MV-4-11 (cell line): ENCODE results near the gene STX1B.
A peak's percentile ranks its signal among the peaks of the same experiment; 100 is the strongest.

Experiments used
- DNase-seq: peaks from one replicate; lab custom pipeline; 2025; lab: John Stamatoyannopoulos, UW

The STX1B gene

DNA sequence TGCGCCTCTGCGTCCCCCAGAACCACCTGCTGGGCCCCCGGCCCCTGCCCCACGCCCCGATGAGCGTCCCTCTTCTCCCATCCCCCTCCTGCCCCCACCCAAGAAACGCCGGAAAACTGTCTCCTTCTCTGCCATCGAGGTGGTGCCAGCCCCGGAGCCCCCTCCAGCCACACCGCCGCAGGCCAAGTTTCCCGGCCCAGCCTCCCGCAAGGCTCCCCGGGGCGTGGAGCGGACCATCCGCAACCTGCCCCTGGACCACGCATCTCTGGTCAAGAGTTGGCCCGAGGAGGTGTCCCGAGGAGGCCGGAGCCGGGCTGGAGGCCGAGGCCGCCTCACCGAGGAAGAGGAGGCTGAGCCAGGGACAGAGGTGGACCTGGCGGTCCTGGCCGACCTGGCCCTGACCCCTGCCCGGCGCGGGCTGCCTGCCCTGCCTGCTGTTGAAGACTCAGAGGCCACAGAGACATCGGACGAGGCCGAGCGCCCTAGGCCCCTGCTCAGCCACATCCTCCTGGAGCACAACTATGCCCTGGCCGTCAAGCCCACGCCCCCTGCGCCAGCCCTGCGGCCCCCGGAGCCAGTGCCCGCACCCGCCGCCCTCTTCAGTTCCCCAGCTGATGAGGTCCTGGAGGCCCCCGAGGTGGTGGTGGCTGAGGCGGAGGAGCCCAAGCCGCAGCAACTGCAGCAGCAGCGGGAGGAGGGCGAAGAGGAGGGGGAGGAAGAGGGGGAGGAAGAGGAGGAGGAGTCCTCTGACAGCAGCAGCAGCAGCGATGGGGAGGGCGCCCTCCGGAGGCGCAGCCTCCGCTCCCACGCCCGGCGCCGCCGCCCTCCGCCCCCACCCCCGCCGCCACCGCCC lies 31.0 kb downstream of the STX1B start:
- DNase-seq, result no peak

- no peak for DNase-seq
These were observed 32.9 kb downstream of the STX1B start for GRCh38 chr16:30977502-30977901.

- no peak for DNase-seq
These were observed 34.0 kb downstream of the STX1B start for GRCh38 chr16:30976486-30976885.

DNA sequence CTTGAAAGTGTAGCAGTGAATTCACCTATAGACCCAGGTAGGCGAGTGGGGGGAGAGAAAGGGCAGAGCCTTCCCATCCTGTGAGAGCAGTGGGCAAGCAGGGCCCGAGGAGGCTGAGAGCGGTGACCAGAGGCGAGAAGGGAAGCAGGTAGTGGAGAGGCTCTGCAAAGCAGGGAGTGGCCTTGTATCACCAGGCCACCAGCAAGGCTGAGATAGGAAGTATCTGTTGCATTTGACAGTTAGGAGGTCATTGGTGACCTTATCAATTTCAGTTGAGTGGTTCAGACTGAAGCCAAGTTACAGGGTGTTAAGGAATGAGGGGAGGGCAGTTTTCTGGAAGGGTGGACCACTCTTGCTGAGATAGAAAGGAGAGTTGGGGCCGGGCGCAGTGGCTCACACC lies 36.1 kb downstream of the STX1B start:
- no peak for DNase-seq

DNA sequence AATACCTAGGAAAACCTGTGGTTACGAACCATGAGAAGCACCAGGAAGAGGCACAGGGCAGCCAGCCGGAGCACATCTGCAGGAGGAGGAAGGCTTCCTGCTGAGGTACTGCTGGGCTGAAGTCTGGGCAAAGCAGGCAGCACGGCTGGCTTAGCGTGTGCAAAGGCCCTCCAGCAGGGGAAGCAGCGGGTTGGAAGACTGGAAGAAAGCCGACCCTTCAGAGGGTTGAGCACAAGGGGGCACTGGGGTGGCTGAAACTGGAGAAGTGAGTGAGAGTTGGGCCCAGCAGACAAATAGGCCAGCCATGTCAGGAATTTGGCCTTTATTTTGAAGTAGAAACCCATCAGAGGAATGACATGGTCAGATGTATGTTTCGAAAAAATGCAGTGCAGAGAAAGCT lies 37.6 kb downstream of the STX1B start:
- DNase-seq, result no peak

- no peak for DNase-seq
These were observed 39.1 kb downstream of the STX1B start for GRCh38 chr16:30971298-30971697.

- DNase-seq, result no peak
These were observed 41.1 kb downstream of the STX1B start for GRCh38 chr16:30969246-30969842.

DNA sequence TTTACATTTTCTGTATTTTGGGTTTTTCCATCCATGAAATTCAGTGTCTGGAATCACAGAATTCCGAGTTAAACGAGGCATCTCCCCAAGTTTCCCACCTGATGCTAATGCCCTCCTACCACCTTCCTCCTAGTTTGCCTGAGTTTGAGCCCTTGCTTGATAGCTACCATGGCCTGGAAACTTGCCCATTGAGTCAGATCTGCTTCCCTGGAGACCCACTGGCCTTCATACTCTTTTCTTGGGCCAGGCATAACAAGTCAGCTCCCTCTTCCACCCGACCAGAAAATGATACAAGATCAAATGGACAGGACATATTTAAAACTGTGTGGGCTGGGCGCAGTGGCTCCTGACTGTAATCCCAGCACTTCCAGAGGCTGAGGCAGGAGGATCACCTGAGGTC lies 42.6 kb downstream of the STX1B start:
- DNase-seq, result no peak

DNA sequence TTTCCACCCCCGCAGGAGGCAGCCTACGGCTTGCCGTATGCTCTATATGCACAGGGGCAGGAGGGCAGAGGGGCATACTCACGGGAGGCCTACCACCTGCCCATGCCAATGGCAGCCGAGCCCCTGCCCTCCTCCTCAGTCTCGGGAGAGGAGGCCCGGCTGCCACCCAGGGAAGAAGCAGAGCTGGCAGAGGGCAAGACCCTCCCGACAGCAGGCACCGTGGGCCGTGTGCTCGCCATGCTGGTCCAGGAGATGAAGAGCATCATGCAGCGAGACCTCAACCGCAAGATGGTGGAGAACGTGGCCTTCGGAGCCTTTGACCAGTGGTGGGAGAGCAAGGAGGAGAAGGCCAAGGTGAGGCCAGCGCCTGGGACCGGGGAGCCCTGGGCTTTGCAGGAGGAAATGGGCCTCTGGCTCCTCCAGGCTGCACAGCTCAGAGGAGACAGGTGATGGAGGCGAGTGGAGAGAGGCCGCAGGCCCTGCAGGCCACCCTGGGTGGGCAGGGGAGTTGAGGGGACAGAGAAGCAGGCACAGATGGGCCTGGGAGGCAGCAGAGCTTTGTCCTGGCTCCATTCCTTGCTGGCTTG lies 44.3 kb downstream of the STX1B start:
- DNase-seq, result no peak

GRCh38 chr16:30965436-30965835 lies 45.0 kb downstream of the STX1B start:
- DNase-seq, result no peak

DNA sequence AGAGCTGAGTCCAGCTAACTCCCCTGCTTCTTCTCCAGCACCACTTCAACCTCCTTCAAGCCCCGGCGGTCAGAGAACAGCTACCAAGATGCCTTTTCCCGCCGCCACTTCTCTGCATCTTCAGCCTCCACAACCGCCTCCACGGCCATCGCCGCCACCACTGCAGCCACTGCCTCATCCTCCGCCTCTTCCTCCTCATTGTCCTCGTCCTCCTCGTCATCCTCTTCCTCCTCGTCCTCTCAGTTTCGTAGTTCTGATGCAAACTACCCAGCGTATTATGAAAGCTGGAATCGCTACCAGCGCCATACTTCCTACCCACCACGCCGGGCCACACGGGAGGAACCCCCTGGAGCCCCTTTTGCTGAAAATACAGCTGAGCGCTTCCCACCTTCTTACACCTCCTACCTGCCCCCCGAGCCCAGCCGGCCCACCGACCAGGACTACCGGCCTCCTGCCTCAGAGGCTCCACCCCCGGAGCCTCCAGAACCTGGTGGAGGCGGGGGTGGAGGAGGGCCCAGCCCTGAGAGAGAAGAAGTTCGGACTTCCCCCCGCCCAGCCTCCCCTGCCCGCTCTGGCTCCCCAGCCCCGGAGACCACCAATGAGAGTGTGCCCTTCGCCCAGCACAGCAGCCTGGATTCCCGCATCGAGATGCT lies 45.7 kb downstream of the STX1B start:
- DNase-seq, result peak; percentile 16

DNA sequence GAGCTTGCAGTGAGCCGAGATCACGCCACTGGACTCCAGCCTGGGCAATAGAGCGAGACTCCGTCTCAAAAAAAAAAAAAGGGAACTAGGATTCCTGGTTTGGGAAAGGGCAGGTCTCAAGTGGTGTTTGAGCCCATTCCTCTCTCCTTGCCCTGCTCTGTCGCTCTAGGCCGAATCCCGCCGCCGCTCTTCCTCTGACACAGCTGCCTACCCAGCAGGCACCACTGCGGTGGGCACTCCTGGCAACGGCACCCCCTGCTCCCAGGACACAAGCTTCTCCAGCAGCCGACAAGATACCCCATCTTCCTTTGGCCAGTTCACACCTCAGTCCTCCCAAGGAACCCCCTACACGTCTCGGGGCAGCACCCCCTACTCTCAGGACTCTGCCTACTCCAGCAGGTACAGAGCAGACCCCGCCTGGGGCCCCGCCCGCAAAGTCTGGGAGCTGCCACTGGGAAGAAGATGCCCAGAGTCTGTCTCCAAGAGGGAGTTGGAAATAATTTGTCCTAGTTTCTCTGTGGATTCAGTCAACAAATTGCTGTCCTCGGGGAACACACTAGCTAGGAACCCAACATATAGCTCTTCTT lies 46.4 kb downstream of the STX1B start:
- DNase-seq, result no peak

DNA sequence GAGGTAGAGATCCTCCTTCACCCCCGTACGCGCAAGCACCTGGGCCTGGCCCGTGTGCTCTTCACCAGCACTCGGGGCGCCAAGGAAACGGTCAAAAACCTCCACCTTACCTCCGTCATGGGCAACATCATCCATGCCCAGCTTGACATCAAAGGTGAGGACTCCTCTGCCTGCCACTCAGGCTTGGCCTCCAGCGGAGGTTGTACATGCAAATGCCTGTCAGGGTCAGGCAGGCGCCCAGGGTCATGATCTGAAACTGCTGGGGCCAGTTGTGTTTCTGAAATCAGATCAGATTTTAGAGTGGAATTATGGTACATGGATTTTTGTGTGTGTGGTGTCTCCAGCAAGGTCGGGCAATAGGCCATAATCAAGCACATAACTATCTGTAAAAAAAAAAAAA lies 49.1 kb downstream of the STX1B start:
- DNase-seq, result no peak

DNA sequence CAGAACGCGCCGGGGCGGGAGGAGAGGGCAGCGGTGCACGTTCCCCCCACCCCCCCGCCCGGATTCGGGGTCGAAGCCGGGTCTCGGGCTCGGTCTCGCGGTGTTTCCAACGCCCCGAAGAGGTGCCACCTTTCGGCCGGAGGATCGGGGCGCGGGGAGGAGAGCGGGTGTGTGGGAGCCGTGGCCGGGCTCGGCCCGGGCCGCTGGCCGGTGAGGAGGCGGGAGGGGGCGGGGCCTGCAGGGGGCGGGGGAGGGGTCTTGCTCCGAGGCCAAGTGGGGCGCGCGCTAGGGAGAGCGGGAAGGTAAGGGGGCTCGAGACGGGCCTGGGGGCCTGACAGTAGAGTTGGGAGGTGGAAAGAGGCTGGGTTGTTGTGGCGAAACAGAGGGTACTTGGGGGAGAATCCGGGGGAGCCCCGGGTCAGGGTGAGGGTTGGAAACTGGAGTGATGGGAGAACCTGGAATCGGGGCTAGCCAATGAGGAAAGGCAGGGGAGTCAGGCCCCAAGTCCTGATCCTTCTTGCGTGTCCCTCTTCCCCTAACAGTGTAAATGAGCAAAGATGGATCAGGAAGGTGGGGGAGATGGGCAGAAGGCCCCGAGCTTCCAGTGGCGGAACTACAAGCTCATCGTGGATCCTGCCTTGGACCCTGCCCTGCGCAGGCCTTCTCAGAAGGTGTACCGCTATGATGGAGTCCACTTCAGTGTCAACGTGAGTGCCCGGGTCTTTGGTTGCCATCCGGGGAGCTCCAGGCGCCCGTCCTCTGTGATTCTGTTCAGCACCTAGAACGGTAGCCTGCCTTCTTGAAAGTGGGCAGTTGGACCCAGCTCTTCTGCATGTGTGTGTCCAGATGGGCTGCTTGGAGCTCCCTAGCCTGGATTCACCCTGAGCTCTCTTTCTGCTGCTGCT lies 52.0 kb downstream of the STX1B start:
- no peak for DNase-seq

DNA sequence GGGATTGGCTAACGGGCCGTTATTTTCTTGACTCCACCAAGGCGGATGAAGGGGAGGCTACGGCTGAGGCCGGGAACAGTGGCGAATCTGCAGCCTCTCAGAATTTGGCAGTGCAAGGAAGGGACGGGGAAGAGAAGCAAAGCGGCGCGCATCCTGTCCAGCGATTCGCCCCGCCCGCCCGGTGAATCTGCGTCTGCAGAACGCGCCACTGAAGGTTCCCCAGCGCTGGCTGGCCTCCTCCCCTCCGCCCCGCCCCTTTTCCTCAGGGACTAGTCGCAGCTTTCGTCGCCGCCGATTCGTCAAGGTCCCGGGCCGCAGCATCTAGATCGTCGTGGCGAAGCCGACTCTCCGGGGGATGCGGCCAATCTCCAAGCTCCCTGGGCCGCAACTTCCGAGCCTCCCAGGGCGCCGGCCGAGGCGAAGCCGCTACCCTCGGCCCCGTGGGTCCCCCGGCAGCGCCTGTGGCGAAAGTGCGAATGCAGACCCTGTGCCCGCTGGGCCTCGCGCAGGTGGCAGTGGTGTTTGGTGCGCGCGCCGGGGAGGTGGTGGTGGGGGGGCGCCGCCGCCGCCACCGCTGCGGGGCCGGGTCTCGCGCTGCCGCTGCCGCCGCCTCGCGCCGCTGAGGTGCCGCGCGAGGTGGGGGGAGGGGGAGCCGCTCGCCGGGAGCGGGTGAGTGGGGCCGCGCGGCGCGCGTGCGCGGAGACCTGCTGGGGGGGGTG lies 52.8 kb downstream of the STX1B start, which contains the start of gene SETD1A:
TSS of gene SETD1A (plus strand) at position 299 of the 719 bp plus-strand sequence. CDS start 978 bp downstream, outside the sequence.
- peak; percentile 93 for DNase-seq

- DNase-seq, result peak; percentile 84
These were observed 53.6 kb downstream of the STX1B start for GRCh38 chr16:30956601-30957455.

DNA sequence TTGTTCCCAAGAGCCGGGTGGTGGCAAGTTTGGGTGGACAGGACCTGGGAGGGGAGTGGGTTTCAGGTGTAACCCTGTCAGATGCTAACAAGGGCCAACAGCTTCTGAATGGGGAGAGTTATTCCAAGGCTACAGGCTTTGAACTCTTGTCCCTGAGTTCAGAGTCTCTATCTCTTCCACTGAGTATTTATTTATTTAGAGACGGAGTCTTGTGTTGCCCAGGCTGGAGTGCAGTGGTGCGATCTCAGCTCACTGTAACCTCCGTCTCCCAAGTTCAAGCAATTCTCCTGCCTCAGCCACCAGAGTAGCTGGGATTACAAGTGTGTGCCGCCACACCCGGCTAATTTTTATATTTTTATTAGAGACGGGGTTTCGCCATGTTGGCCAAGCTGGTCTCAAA lies 55.4 kb downstream of the STX1B start:
- DNase-seq, result no peak

DNA sequence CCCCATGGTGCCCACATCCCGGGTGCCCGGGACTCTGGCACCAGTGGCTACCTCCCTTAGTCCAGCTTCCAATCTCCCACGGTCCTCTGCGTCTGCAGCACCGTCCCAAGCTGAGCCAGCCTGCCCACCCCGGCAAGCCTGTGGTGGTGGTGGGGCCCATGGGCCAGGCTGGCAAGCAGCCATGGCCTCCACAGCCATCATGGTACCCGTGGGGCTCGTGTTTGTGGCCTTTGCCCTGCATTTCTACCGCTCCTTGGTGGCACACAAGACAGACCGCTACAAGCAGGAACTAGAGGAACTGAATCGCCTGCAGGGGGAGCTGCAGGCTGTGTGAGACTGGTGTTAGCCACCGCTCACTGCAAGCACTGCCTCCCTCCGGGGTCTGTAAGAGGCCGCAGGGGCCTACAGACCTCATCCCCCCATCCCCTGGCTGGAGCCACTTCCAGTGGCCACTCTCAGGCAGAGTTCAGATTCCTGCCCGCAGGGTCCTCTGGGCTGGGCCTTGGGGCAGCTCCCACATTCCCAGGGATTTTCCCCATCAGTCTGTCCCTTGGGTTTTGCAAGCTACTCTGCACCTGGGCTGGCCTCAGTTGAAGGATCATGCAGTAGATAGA lies 56.8 kb downstream of the STX1B start:
- DNase-seq, result peak; percentile 75

- DNase-seq, result no peak
These were observed 57.3 kb downstream of the STX1B start for GRCh38 chr16:30953111-30953510.
